A673 (cell line): ENCODE measurements around the gene MARVELD3. TPM values are rescaled to one million over a fixed set of nuclear protein-coding genes. Genes with fewer than 3 reads are reported as not detected.

Experiments used
- BruUV-seq: library from RNA; stranded (reverse); fragments of 400-500 nt; replicated peaks from 2 replicates; lab custom pipeline; 2021; lab: Mats Ljungman, UMichigan
- CTCF ChIA-PET: fragments of 300-600 bp; sonication (Branson Sonifier 250); formaldehyde crosslinking; loops from one replicate; lab custom pipeline; 2022; ENCODE audit warnings: antibody characterized with exemption; lab: Charles Lee
- POLR2A ChIA-PET: fragments of 300-600 bp; sonication (Branson Sonifier 250); formaldehyde crosslinking; loops from one replicate; lab custom pipeline; 2022; ENCODE audit warnings: antibody characterized with exemption; ENCODE audit not compliant: low non-redundant PET; lab: Charles Lee
- DNase-seq: peaks from one replicate; pipeline ENCODE4 v3.0.0-alpha.2; 2015; ENCODE audit warnings: low spot score
- H3K27ac ChIP-seq: fragments of 200-600 bp; sonication (generic); 2 replicates; pipeline ENCODE4 v1.5.1; 2016; ENCODE audit warnings: mixed run types, low read depth, mild to moderate bottlenecking, mixed read lengths, antibody characterized with exemption, low read length; ENCODE audit not compliant: poor library complexity, severe bottlenecking
- H3K27me3 ChIP-seq: fragments of 200-600 bp; sonication (generic); replicated peaks from 2 replicates; pipeline ENCODE4 v1.6.1; 2017; ENCODE audit warnings: mixed run types, low read depth, mild to moderate bottlenecking, mixed read lengths, antibody characterized with exemption, low read length; ENCODE audit not compliant: insufficient read depth, poor library complexity
- H3K36me3 ChIP-seq: fragments of 200-600 bp; sonication (generic); 2 replicates; pipeline ENCODE4 v1.6.1; 2016; ENCODE audit warnings: mixed run types, mild to moderate bottlenecking, mixed read lengths, antibody characterized with exemption, low read length; ENCODE audit not compliant: insufficient read depth, poor library complexity, severe bottlenecking
- H3K4me1 ChIP-seq: fragments of 200-600 bp; sonication (generic); 2 replicates; pipeline ENCODE4 v1.6.1; 2017; ENCODE audit warnings: mixed run types, mild to moderate bottlenecking, mixed read lengths, antibody characterized with exemption, low read length; ENCODE audit not compliant: insufficient read depth, poor library complexity, severe bottlenecking
- H3K4me3 ChIP-seq: fragments of 200-600 bp; sonication (generic); 2 replicates; pipeline ENCODE4 v1.5.1; 2016; ENCODE audit warnings: low read depth, mixed run types, mild to moderate bottlenecking, mixed read lengths, low read length; ENCODE audit not compliant: poor library complexity, severe bottlenecking
- H3K9me3 ChIP-seq: fragments of 200-600 bp; sonication (generic); 2 replicates; pipeline ENCODE4 v1.6.1; 2016; ENCODE audit warnings: mixed run types, low read depth, mild to moderate bottlenecking, mixed read lengths, antibody characterized with exemption, low read length; ENCODE audit not compliant: poor library complexity, severe bottlenecking
- EZH2 ChIP-seq: fragments of 200-600 bp; sonication (generic); IDR thresholded peaks from 2 replicates; pipeline ENCODE4 v1.6.1; 2017; ENCODE audit warnings: borderline replicate concordance, low read depth, mild to moderate bottlenecking, mixed read lengths, antibody characterized with exemption, low read length; ENCODE audit not compliant: poor library complexity, severe bottlenecking
- intact Hi-C: fragments of 100-400 bp; cut with micrococcal nuclease; formaldehyde crosslinking; loops from one replicate; pipeline ENCODE4 v1.10.0; 2022; ENCODE audit not compliant: unreplicated experiment
- total RNA-seq: library from RNA; stranded (reverse); gene quantifications from 2 replicates; pipeline ENCODE4 v1.2.3, GENCODE V29; 2021
- TF ChIP-seq, protein P1 (sequence below): fragments of 300-800, 200-600 bp; sonication (generic); conservative IDR thresholded peaks from 2 replicates; pipeline ENCODE4 v1.5.1; 2017; ENCODE audit warnings: low read depth, mild to moderate bottlenecking, antibody characterized with exemption, low read length, moderate library complexity, mixed read lengths

Gene MARVELD3
- total RNA-seq, 1 experiment from 2014 or later = 1.5 TPM

DNA sequence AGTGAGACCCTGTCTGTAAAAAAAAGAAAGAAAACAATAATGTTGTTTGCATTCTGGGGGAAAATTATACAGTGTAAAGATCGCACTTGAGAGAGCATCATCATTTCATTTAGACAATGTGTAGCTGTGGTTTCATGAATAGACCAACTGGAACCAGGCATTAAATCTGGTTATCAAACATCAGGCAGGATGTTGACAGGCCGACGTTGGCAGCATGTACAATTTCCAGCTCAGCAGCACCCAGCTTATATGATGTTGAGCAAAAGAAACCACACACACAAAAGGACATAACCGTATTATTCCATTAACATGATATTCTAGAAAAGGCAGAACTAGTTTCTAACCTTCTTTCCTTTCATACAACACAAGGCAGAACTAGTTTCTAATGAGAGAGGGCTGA lies 5.8 kb downstream of the MARVELD3 start:
- TF ChIP-seq, protein P1, sequence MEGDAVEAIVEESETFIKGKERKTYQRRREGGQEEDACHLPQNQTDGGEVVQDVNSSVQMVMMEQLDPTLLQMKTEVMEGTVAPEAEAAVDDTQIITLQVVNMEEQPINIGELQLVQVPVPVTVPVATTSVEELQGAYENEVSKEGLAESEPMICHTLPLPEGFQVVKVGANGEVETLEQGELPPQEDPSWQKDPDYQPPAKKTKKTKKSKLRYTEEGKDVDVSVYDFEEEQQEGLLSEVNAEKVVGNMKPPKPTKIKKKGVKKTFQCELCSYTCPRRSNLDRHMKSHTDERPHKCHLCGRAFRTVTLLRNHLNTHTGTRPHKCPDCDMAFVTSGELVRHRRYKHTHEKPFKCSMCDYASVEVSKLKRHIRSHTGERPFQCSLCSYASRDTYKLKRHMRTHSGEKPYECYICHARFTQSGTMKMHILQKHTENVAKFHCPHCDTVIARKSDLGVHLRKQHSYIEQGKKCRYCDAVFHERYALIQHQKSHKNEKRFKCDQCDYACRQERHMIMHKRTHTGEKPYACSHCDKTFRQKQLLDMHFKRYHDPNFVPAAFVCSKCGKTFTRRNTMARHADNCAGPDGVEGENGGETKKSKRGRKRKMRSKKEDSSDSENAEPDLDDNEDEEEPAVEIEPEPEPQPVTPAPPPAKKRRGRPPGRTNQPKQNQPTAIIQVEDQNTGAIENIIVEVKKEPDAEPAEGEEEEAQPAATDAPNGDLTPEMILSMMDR = no peak
- no peak for TF ChIP-seq EZH2
- no TSS peak for BruUV-seq
- intact Hi-C loops = no loop called here
- Histone ChIP-seq H3K36me3 (no peaks in the 10 kb centered on the region), H3K27me3 (no peaks in the 10 kb centered on the region), H3K4me3 (no peak overlapping the region), H3K9me3 (no peaks in the 10 kb centered on the region), H3K4me1 (peaks cover 26% of the 10 kb centered on the region), H3K27ac (no peak overlapping the region)
- ChIA-PET CTCF (interaction anchor here (0.5 kb wide), 1 partner anchor 23 kb away, joined by 5 read pairs; no protein-coding TSS in a partner anchor), POLR2A (no interaction called here)
- no peak for DNase-seq

DNA sequence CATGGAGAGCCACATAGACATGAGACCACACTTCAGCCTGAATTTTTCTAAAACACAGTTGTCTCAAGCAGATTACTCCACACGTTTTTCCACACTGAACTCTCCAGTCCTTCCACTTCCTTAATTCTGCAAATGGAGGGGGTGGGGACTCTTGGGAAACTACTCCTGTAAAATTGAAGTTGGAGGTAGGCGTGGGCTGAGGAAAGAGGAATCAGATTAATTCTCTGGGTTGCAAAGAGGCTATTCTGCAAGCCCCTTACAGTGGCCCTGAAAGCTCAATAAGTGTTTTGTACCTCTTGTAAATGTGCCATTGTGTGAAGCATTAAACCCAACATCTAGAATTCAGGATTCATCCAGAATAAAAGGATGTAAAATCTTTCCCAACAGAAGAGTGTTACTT lies 9.6 kb downstream of the MARVELD3 start:
- POLR2A ChIA-PET = no interaction called here
- Histone ChIP-seq H3K4me3 (no peak overlapping the region), H3K27ac (no peak overlapping the region), H3K27me3 (no peaks in the 10 kb centered on the region), H3K9me3 (no peaks in the 10 kb centered on the region), H3K4me1 (peaks cover 31% of the 10 kb centered on the region), H3K36me3 (peaks cover 2% of the 10 kb centered on the region)
- BruUV-seq = no TSS peak
- DNase-seq = no peak
- CTCF ChIA-PET = no interaction called here
- TF ChIP-seq, protein P1 = no peak
- no peak for TF ChIP-seq EZH2
- intact Hi-C loops = no loop called here

DNA sequence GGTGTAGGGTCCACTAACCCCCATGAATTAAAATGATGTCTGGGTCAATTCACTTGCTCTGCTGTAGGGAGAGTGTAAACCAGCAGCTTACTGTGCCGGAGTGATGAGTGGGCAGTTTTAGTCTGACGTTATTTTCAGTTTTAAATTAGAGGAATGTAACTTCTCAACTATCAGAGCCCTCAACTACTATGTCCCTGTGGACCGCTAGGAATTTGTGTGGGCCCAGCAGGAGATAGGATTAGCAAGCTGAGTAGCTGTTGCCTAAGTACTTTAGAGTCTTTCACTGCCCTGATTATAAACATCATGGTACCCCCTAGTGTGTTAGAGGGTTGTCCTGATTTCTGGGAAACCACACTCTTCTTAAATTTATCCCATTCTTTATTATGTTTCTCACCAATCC lies 11.4 kb downstream of the MARVELD3 start:
- DNase-seq = peak; percentile 98
- BruUV-seq = no TSS peak
- Histone ChIP-seq H3K4me3 (no peak overlapping the region), H3K27ac (peak overlapping the region; percentile 92), H3K27me3 (no peaks in the 10 kb centered on the region), H3K36me3 (peaks cover 2% of the 10 kb centered on the region), H3K9me3 (no peaks in the 10 kb centered on the region), H3K4me1 (peaks cover 31% of the 10 kb centered on the region)
- TF ChIP-seq EZH2 = no peak
- TF ChIP-seq, protein P1 = no peak
- ChIA-PET CTCF (interaction anchor here (0.5 to 1.2 kb wide), 4 partner anchors 26 to 294 kb away, joined by 4 to 5 read pairs (median 4); no protein-coding TSS in a partner anchor), POLR2A (interaction anchor here (0.6 kb wide), 1 partner anchor 72 kb away, joined by 3 read pairs; no protein-coding TSS in a partner anchor)
- intact Hi-C loops = no loop called here
